Mucosa of rectum (tissue), 2 donors: ENCODE results near the gene SETD1A.

Source experiments
- H3K27ac ChIP-seq, 2 donors: one replicate each; pipeline ENCODE4 v1.7.0; 2013; ENCODE audit warnings: inconsistent platforms in 2 of 2, low read depth in 2 of 2, low read length in 2 of 2
- H3K27me3 ChIP-seq, 2 donors: one replicate each; pipeline ENCODE4 v1.7.0; 2013; ENCODE audit warnings: low read length in 2 of 2; ENCODE audit not compliant: control insufficient read depth in 2 of 2, insufficient read depth in 2 of 2
- H3K36me3 ChIP-seq, 2 donors: one replicate each; pipeline ENCODE4 v1.7.0; 2013; ENCODE audit warnings: low read length in 2 of 2; ENCODE audit not compliant: control insufficient read depth in 2 of 2, insufficient read depth in 2 of 2
- H3K4me1 ChIP-seq, 2 donors: one replicate each; pipeline ENCODE4 v1.7.0; 2013; ENCODE audit warnings: low read length in 2 of 2, mild to moderate bottlenecking in 1 of 2; ENCODE audit not compliant: control insufficient read depth in 2 of 2, insufficient read depth in 2 of 2
- H3K4me3 ChIP-seq, 2 donors: one replicate each; pipeline ENCODE4 v1.7.0; 2013; ENCODE audit warnings: low read length in 2 of 2
- H3K9ac ChIP-seq, 2 donors: one replicate each; pipeline ENCODE4 v1.7.0; 2013; ENCODE audit warnings: low read length in 2 of 2, low read depth in 1 of 2, mild to moderate bottlenecking in 1 of 2
- H3K9me3 ChIP-seq, 2 donors: one replicate each; pipeline ENCODE4 v1.7.0; 2013; ENCODE audit warnings: low read length in 2 of 2; ENCODE audit not compliant: control insufficient read depth in 2 of 2
- donor health status: healthy.
- donor health status: Normal muscosa, but diverticular disease.

SETD1A gene

GRCh38 chr16:30957456-30958174 is at the start of gene SETD1A:
SETD1A (plus strand) TSS chr16:30957754; CDS start chr16:30958732, 978 bp downstream.
- Histone ChIP-seq H3K27me3 (no peaks in the 10 kb centered on the region), H3K4me3 (peak within 1 kb of the TSS; percentile 88 to 95), H3K36me3 (peaks cover 22 to 30% of the 10 kb centered on the region in 2 donors), H3K9ac (peak within 1 kb of the TSS; percentile 92 to 94), H3K9me3 (no peaks in the 10 kb centered on the region), H3K4me1 (peaks cover 9 to 15% of the 10 kb centered on the region in 2 donors), H3K27ac (peak within 1 kb of the TSS; percentile 93 to 95)

GRCh38 chr16:30910427-30911029 is 47.0 kb upstream of the SETD1A start:
- no peaks in the 10 kb centered on the region for H3K4me1 ChIP-seq
- no peaks in the 10 kb centered on the region for H3K9me3 ChIP-seq
- no peaks in the 10 kb centered on the region for H3K27me3 ChIP-seq
- H3K36me3 ChIP-seq: no peaks in the 10 kb centered on the region
- no peak overlapping the region for H3K4me3 ChIP-seq
- no peak overlapping the region for H3K9ac ChIP-seq
- H3K27ac ChIP-seq: no peak overlapping the region

GRCh38 chr16:30912794-30913412 is 44.7 kb upstream of the SETD1A start:
- no peak overlapping the region for H3K4me3 ChIP-seq
- H3K9ac ChIP-seq: no peak overlapping the region
- no peaks in the 10 kb centered on the region for H3K36me3 ChIP-seq
- H3K27ac ChIP-seq: no peak overlapping the region
- H3K9me3 ChIP-seq: no peaks in the 10 kb centered on the region
- H3K27me3 ChIP-seq: no peaks in the 10 kb centered on the region
- no peaks in the 10 kb centered on the region for H3K4me1 ChIP-seq

- Histone ChIP-seq H3K4me1 (no peaks in the 10 kb centered on the region), H3K36me3 (no peaks in the 10 kb centered on the region), H3K27ac (no peak overlapping the region), H3K27me3 (no peaks in the 10 kb centered on the region), H3K9me3 (no peaks in the 10 kb centered on the region), H3K4me3 (no peak overlapping the region), H3K9ac (no peak overlapping the region)
These were observed 42.7 kb upstream of the SETD1A start for GRCh38 chr16:30914830-30915229.

- H3K27ac ChIP-seq: no peak overlapping the region
- H3K27me3 ChIP-seq: no peaks in the 10 kb centered on the region
- H3K9me3 ChIP-seq: no peaks in the 10 kb centered on the region
- no peak overlapping the region for H3K9ac ChIP-seq
- H3K4me1 ChIP-seq: peaks cover 4 to 5% of the 10 kb centered on the region in 2 donors
- H3K36me3 ChIP-seq: no peaks in the 10 kb centered on the region
- H3K4me3 ChIP-seq: no peak overlapping the region
These were observed 38.9 kb upstream of the SETD1A start for GRCh38 chr16:30918614-30919013.

- peaks cover 4 to 5% of the 10 kb centered on the region in 2 donors for H3K4me1 ChIP-seq
- H3K27me3 ChIP-seq: no peaks in the 10 kb centered on the region
- no peak overlapping the region for H3K27ac ChIP-seq
- H3K36me3 ChIP-seq: no peaks in the 10 kb centered on the region
- no peaks in the 10 kb centered on the region for H3K9me3 ChIP-seq
- H3K9ac ChIP-seq: no peak overlapping the region
- H3K4me3 ChIP-seq: no peak overlapping the region
These were observed 36.7 kb upstream of the SETD1A start for GRCh38 chr16:30920891-30921290.

- Histone ChIP-seq H3K9ac (peak overlapping the region; percentile 71 to 75), H3K9me3 (no peaks in the 10 kb centered on the region), H3K27ac (peak overlapping the region; percentile 96 to 97), H3K4me1 (peaks cover 4 to 5% of the 10 kb centered on the region in 2 donors), H3K4me3 (peak overlapping the region; percentile 68 to 98), H3K36me3 (peaks cover 3 to 4% of the 10 kb centered on the region in 2 donors), H3K27me3 (no peaks in the 10 kb centered on the region)
These were observed 36.2 kb upstream of the SETD1A start for GRCh38 chr16:30921459-30921747.

GRCh38 chr16:30921748-30922419 is 35.7 kb upstream of the SETD1A start:
- Histone ChIP-seq H3K36me3 (peaks cover 3 to 6% of the 10 kb centered on the region in 2 donors), H3K4me1 (peaks cover 4 to 5% of the 10 kb centered on the region in 2 donors), H3K4me3 (peak overlapping the region; percentile 68 to 98), H3K27me3 (no peaks in the 10 kb centered on the region), H3K9me3 (no peaks in the 10 kb centered on the region), H3K9ac (peak overlapping the region; percentile 71 to 75), H3K27ac (peak overlapping the region; percentile 96 to 97)

GRCh38 chr16:30922420-30922959 is 35.1 kb upstream of the SETD1A start:
- Histone ChIP-seq H3K4me1 (peaks cover 4 to 5% of the 10 kb centered on the region in 2 donors), H3K9ac (peak overlapping the region; percentile 73 to 90), H3K36me3 (peaks cover 3 to 9% of the 10 kb centered on the region in 2 donors), H3K27ac (peak overlapping the region; percentile 96 to 97), H3K9me3 (no peaks in the 10 kb centered on the region), H3K4me3 (peak overlapping the region; percentile 88 to 98), H3K27me3 (no peaks in the 10 kb centered on the region)
